Lung (tissue), 12 donors: ENCODE measurements around the gene CHRD. TPM values are rescaled to one million over a fixed set of nuclear protein-coding genes. Genes with fewer than 3 reads are reported as not detected.

Experiments used
- ATAC-seq: fragments of 200-7000 bp; cut with Tn5 transposase; one replicate; pipeline ENCODE4 v1.9.1; 2020; ENCODE audit warnings: moderate number of reproducible peaks; ENCODE audit not compliant: insufficient read depth, low FRiP score
- DNase-seq, 3 donors: peaks; one replicate each; pipeline ENCODE4 v3.0.0-alpha.2; 2013 to 2017
- H3K27ac ChIP-seq, 2 donors: one replicate each; pipeline ENCODE4 v1.5.1; 2013; ENCODE audit warnings: mild to moderate bottlenecking in 2 of 2, moderate library complexity in 2 of 2, control low read depth in 1 of 2, inconsistent platforms in 1 of 2, low read depth in 1 of 2, low read length in 1 of 2
- H3K27me3 ChIP-seq, 3 donors: one replicate each; pipeline ENCODE4 v1.5.1; 2013; ENCODE audit warnings: low read length in 2 of 3; ENCODE audit not compliant: control insufficient read depth in 3 of 3, insufficient read depth in 3 of 3
- H3K36me3 ChIP-seq, 4 donors: one replicate each; pipeline ENCODE4 v1.5.1; 2013; ENCODE audit warnings: low read length in 4 of 4, mild to moderate bottlenecking in 1 of 4, moderate library complexity in 1 of 4; ENCODE audit not compliant: control insufficient read depth in 4 of 4, insufficient read depth in 4 of 4
- H3K4me1 ChIP-seq, 5 donors: one replicate each; pipeline ENCODE4 v1.5.1; 2013; ENCODE audit warnings: low read length in 5 of 5, mild to moderate bottlenecking in 2 of 5, moderate library complexity in 1 of 5; ENCODE audit not compliant: control insufficient read depth in 5 of 5, insufficient read depth in 5 of 5
- H3K4me3 ChIP-seq: one replicate; pipeline ENCODE4 v1.5.1; 2013; ENCODE audit warnings: mild to moderate bottlenecking, control low read depth, moderate library complexity
- H3K9ac ChIP-seq, 2 donors: one replicate each; pipeline ENCODE4 v1.5.1; 2013; ENCODE audit warnings: low read length in 2 of 2, control low read depth in 1 of 2; ENCODE audit not compliant: insufficient read depth in 1 of 2
- H3K9me3 ChIP-seq, 4 donors: one replicate each; pipeline ENCODE4 v1.5.1; 2013; ENCODE audit warnings: low read length in 3 of 4, mild to moderate bottlenecking in 1 of 4, moderate library complexity in 1 of 4; ENCODE audit not compliant: control insufficient read depth in 4 of 4, insufficient read depth in 3 of 4
- CTCF ChIP-seq: IDR thresholded peaks from 2 replicates; pipeline ENCODE4 v1.5.1; 2012; ENCODE audit warnings: mild to moderate bottlenecking; ENCODE audit errors: control extremely low read depth, extremely low read depth
- WGBS, 2 donors: extraction: QIAGEN DNeasy Blood & Tissue Kit; methylation state at CpG; one replicate each; pipeline ENCODE4 v1.1.7; 2013; 5-methylcytosine and 5-hydroxymethylcytosine counted together
- polyA plus RNA-seq, 2 donors: library from polyadenylated mRNA; stranded (reverse); fragments of 200-250 nt; gene quantifications; one replicate each; pipeline ENCODE4 v1.2.1, GENCODE V29; 2013
- total RNA-seq, 2 donors: library from RNA; depleted of rRNA in 1 of 2; stranded (reverse); fragments of >200 nt in 1 of 2; gene quantifications; one replicate each; pipeline ENCODE4 v1.2.1, GENCODE V29; 2014 to 2021
- donor health status: control.
- donor health status: control.
- donor health status: Bipolar disorder and iron deficiency.
- donor health status: healthy.
- donor health status: DM: yes; HTN: yes; CAD: no.

The CHRD gene
- total and polyA plus RNA-seq, 4 donors = 4.2 to 16.7 (median 5.8) TPM

DNA sequence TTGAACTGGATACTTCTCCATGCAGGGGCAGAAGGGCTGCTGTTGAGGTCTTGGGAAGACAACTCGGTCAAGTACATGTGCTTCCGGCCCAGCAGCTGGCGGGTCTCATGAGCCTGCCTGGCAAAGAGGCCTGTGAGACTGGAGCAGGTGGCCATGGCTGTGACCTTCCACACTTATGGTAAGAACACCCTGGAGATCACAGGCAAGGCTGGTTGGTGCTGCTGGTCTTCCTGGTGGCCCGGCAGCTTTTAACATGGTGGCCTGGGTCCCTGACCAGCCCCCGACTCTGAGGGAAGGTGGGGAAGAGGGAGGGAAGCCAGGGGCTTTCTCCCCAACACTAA is 15.4 kb downstream of the CHRD start:
- Histone ChIP-seq H3K9ac (no peak overlapping the region), H3K27me3 (peaks cover 0 to 5% (median 0%) of the 10 kb centered on the region in 3 donors), H3K9me3 (peaks cover 0 to 2% (median 0%) of the 10 kb centered on the region in 4 donors), H3K4me1 (no peaks in the 10 kb centered on the region), H3K27ac (no peak overlapping the region), H3K4me3 (no peak overlapping the region), H3K36me3 (no peaks in the 10 kb centered on the region)
- no peak for DNase-seq
- ATAC-seq = no peak
- WGBS, 2 donors = 81 to 91% methylated on average over 5 of the region's 5 CpGs
- TF ChIP-seq CTCF = no peak

GRCh38 chr3:184399410-184399809 is 19.6 kb downstream of the CHRD start:
- ATAC-seq = no peak
- H3K4me3 ChIP-seq = no peak overlapping the region

GRCh38 chr3:184405075-184406030 is 25.5 kb downstream of the CHRD start:
- H3K27ac ChIP-seq = no peak overlapping the region
- DNase-seq = no peak
- no peak overlapping the region for H3K9ac ChIP-seq
- H3K4me1 ChIP-seq = no peaks in the 10 kb centered on the region
- WGBS, 2 donors = 70 to 76% methylated on average over 20 of the region's 20 CpGs
- no peaks in the 10 kb centered on the region for H3K9me3 ChIP-seq
- ATAC-seq = no peak
- H3K36me3 ChIP-seq = no peaks in the 10 kb centered on the region
- no peak for TF ChIP-seq CTCF
- H3K27me3 ChIP-seq = peaks cover 0 to 10% (median 6%) of the 10 kb centered on the region in 3 donors
- H3K4me3 ChIP-seq = no peak overlapping the region

More at GRCh38 chr3:184399410-184399809, 19.6 kb downstream of the CHRD start:
- peaks cover 0 to 11% (median 10%) of the 10 kb centered on the region in 3 donors for H3K27me3 ChIP-seq
- no peak overlapping the region for H3K9ac ChIP-seq
- no peak for TF ChIP-seq CTCF
- H3K9me3 ChIP-seq = no peaks in the 10 kb centered on the region
- 29 to 47% methylated on average over 9 of the region's 9 CpGs for WGBS, 2 donors
- H3K27ac ChIP-seq = no peak overlapping the region
- H3K4me1 ChIP-seq = no peaks in the 10 kb centered on the region
- H3K36me3 ChIP-seq = no peaks in the 10 kb centered on the region
- DNase-seq = peak; percentile 34 to 82 (median 76)
